OCI-LY7 (cell line): ENCODE measurements around the gene LAPTM5. TPM values are rescaled to one million over a fixed set of nuclear protein-coding genes. Genes with fewer than 3 reads are reported as not detected.
A peak's percentile ranks its signal among the peaks of the same experiment; 100 is the strongest.
"Not testable (repeated sequence)": the region's sequence is repeated elsewhere in the genome, so short reads cannot be mapped to it uniquely, and the experiment has no call there.

Experiments used
- BruUV-seq: library from RNA; stranded (reverse); fragments of 400-500 nt; replicated peaks from 2 replicates; lab custom pipeline; 2021; lab: Mats Ljungman, UMichigan
- CTCF ChIA-PET: fragments of 300-600 bp; sonication (Branson Sonifier 250); formaldehyde crosslinking; loops from one replicate; lab custom pipeline; 2022; ENCODE audit warnings: antibody characterized with exemption; ENCODE audit not compliant: unreplicated experiment; lab: Charles Lee
- POLR2A ChIA-PET: fragments of 300-600 bp; sonication (Branson Sonifier 250); formaldehyde crosslinking; loops from one replicate; lab custom pipeline; 2022; ENCODE audit warnings: antibody characterized with exemption; lab: Charles Lee
- DNase-seq: peaks from one replicate; pipeline ENCODE4 v3.0.0-alpha.2; 2015; ENCODE audit warnings: low spot score
- H2AFZ ChIP-seq: fragments of 200-600 bp; sonication (generic), shearing (Covaris generic); 2 replicates; pipeline ENCODE4 v1.6.1; 2014; ENCODE audit warnings: mild to moderate bottlenecking, antibody characterized with exemption, low read length, moderate library complexity
- H3K27ac ChIP-seq: fragments of 200-600 bp; sonication (generic); 2 replicates; pipeline ENCODE4 v1.5.1; 2014; ENCODE audit warnings: mixed run types, low read depth, mild to moderate bottlenecking, moderate library complexity, low read length, inconsistent platforms; ENCODE audit not compliant: poor library complexity, severe bottlenecking
- H3K36me3 ChIP-seq: fragments of 200-600 bp; sonication (generic); 2 replicates; pipeline ENCODE4 v1.6.1; 2014; ENCODE audit warnings: mild to moderate bottlenecking, antibody characterized with exemption, low read length, moderate library complexity, mixed read lengths; ENCODE audit not compliant: insufficient read depth
- H3K4me1 ChIP-seq: fragments of 200-600 bp; sonication (generic); 2 replicates; pipeline ENCODE4 v1.5.1; 2014; ENCODE audit warnings: mild to moderate bottlenecking, low read length; ENCODE audit not compliant: insufficient read depth, poor library complexity, severe bottlenecking
- H3K4me2 ChIP-seq: fragments of 200-600 bp; sonication (generic); 2 replicates; pipeline ENCODE4 v1.6.1; 2014; ENCODE audit warnings: mild to moderate bottlenecking, low read length
- H3K4me3 ChIP-seq: fragments of 200-600 bp; sonication (generic); 2 replicates; pipeline ENCODE4 v1.5.1; 2014; ENCODE audit warnings: mild to moderate bottlenecking, low read depth, low read length; ENCODE audit not compliant: poor library complexity, severe bottlenecking
- H3K79me2 ChIP-seq: fragments of 200-600 bp; sonication (generic); 2 replicates; pipeline ENCODE4 v1.6.1; 2016; ENCODE audit warnings: low read depth, mild to moderate bottlenecking, low read length, moderate library complexity, mixed read lengths; ENCODE audit not compliant: insufficient read depth
- H3K9me2 ChIP-seq: fragments of 200-600 bp; sonication (generic); 2 replicates; pipeline ENCODE4 v1.6.1; 2016; ENCODE audit warnings: mild to moderate bottlenecking, low read length, mixed read lengths; ENCODE audit not compliant: insufficient read depth
- H3K9me3 ChIP-seq: fragments of 200-600 bp; sonication (generic); 2 replicates; pipeline ENCODE4 v1.6.1; 2014; ENCODE audit warnings: mild to moderate bottlenecking, mixed run types, low read length, mixed read lengths
- H4K20me1 ChIP-seq: fragments of 200-600 bp; sonication (generic); 2 replicates; pipeline ENCODE4 v1.6.1; 2014; ENCODE audit warnings: mild to moderate bottlenecking, antibody characterized with exemption, low read length, moderate library complexity, mixed read lengths; ENCODE audit not compliant: insufficient read depth
- EZH2phosphoT487 ChIP-seq: fragments of 200-600 bp; sonication (generic); IDR thresholded peaks from 2 replicates; pipeline ENCODE4 v1.6.1; 2018; ENCODE audit warnings: low read depth, borderline replicate concordance, mild to moderate bottlenecking, mixed run types, antibody characterized with exemption, low read length, moderate library complexity, mixed read lengths
- intact Hi-C: fragments of 100-400 bp; cut with micrococcal nuclease; formaldehyde crosslinking; loops from one replicate; pipeline ENCODE4 v1.10.0; 2022; ENCODE audit not compliant: unreplicated experiment
- total RNA-seq, 2 experiments: library from RNA; depleted of rRNA in 1 of 2; stranded (reverse); fragments of >200 nt in 1 of 2; shearing (Covaris generic) in 1 of 2; gene quantifications; 2 replicates each; pipeline ENCODE4 v1.2.3, GENCODE V29; 2014 to 2022
- TF ChIP-seq, protein P1 (sequence below): fragments of 200-600 bp; sonication (generic); conservative IDR thresholded peaks from 2 replicates; pipeline ENCODE4 v1.5.1; 2014; ENCODE audit warnings: mild to moderate bottlenecking, antibody characterized with exemption, low read length, moderate library complexity, mixed read lengths

The LAPTM5 gene
- total RNA-seq, 2 experiments from 2014 or later, result 113 to 137 TPM

DNA sequence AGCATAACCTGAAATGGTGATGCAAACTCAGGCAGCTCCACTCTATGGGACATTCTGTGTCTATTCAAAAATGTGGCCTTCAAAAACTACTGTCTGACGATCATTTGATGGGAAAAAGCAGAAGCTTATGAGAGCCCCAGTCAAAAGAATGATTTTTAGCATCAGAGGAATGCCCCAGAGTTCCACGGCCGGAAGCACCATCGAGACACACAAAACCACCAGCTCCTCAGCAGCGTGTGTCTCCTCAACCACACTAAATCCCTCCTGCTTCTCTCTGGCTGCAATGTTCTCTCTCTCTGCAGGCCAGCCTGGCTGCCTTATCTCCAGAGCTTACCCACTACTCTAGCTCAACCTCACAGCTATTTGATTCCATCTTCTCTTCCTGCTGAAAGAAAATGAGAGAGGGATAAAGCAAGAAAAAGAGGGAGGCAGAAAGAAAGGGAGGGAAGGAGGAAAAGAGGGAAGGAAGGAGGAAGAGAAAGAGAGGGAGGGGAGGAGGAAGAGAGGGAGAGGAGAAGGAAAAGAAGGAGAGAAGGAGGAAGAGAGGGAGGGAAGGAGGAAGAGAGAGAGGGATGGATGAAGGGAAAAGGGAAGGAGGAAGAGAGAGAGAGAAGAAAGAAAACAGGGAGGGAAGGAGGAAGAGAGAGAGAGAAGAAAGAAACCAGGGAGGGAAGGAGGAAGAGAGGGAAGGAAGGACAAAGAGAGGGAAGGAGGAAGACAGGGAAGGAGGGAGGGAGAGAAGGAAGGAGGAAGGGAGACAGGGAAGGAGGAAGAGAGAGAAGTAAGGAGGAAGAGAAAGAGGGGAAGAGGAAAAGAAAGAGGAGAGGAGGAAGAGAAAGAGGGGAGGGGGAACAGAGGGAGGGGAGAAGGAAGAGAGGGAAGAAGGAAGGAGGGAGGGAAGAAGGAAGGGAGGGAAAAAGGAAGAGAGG is 33.5 kb upstream of the LAPTM5 start:
- no peaks in the 10 kb centered on the region for H3K79me2 ChIP-seq
- CTCF ChIA-PET, result interaction anchor here (0.6 kb wide), 1 partner anchor 1609 kb away, joined by 5 read pairs; the partner anchor contains the start of gene SRSF4
- H3K9me2 ChIP-seq, result no peaks in the 10 kb centered on the region
- TF ChIP-seq, protein P1, sequence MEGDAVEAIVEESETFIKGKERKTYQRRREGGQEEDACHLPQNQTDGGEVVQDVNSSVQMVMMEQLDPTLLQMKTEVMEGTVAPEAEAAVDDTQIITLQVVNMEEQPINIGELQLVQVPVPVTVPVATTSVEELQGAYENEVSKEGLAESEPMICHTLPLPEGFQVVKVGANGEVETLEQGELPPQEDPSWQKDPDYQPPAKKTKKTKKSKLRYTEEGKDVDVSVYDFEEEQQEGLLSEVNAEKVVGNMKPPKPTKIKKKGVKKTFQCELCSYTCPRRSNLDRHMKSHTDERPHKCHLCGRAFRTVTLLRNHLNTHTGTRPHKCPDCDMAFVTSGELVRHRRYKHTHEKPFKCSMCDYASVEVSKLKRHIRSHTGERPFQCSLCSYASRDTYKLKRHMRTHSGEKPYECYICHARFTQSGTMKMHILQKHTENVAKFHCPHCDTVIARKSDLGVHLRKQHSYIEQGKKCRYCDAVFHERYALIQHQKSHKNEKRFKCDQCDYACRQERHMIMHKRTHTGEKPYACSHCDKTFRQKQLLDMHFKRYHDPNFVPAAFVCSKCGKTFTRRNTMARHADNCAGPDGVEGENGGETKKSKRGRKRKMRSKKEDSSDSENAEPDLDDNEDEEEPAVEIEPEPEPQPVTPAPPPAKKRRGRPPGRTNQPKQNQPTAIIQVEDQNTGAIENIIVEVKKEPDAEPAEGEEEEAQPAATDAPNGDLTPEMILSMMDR, result no peak
- TF ChIP-seq EZH2phosphoT487, result no peak
- DNase-seq, result peak; percentile 42
- no peaks in the 10 kb centered on the region for H3K9me3 ChIP-seq
- no peaks in the 10 kb centered on the region for H3K36me3 ChIP-seq
- no peak overlapping the region for H3K27ac ChIP-seq
- 0 out of 2 replicates have a peak overlapping the region, but pooled peaks have one; percentile 1 for H3K4me2 ChIP-seq
- no peak overlapping the region for H3K4me3 ChIP-seq
- no peaks in the 10 kb centered on the region for H4K20me1 ChIP-seq
- POLR2A ChIA-PET, result interaction anchor here (0.6 to 0.7 kb wide), 4 partner anchors 11 to 303 kb away, joined by 3 to 4 read pairs (median 4); no protein-coding TSS in a partner anchor
- no TSS peak for BruUV-seq
- H3K4me1 ChIP-seq, result peaks cover 8% of the 10 kb centered on the region
- H2AFZ ChIP-seq, result no peak overlapping the region
- intact Hi-C loops, result no loop called here

DNA sequence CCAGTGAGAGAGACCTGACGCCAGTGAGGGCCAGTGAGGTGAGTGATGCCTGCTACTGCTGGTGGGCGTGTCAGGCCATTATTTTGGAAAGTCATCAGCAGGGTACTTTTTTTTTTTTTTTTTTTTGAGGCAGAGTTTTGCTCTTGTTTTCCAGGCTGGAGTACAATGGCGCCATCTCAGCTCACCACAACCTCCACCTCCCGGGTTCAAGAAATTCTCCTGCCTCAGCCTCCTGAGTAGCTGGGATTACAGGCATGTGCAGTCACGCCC is 32.6 kb upstream of the LAPTM5 start:
- CTCF ChIA-PET, BruUV-seq, H2AFZ ChIP-seq, H3K9me2 ChIP-seq, H3K27ac ChIP-seq, H3K4me2 ChIP-seq, H3K4me3 ChIP-seq, H3K4me1 ChIP-seq, H3K36me3 ChIP-seq, H3K79me2 ChIP-seq, intact Hi-C loops, DNase-seq, H4K20me1 ChIP-seq, H3K9me3 ChIP-seq: not testable (repeated sequence)
- POLR2A ChIA-PET, result interaction anchor here (0.6 to 0.7 kb wide), 3 partner anchors 26 to 152 kb away, joined by 3 to 4 read pairs (median 4); no protein-coding TSS in a partner anchor

- Histone ChIP-seq H2AFZ (no peak overlapping the region), H3K36me3 (no peaks in the 10 kb centered on the region), H3K9me2 (no peaks in the 10 kb centered on the region), H3K4me2 (no peak overlapping the region), H3K79me2 (no peaks in the 10 kb centered on the region), H4K20me1 (no peaks in the 10 kb centered on the region), H3K27ac (no peak overlapping the region), H3K4me1 (peaks cover 8% of the 10 kb centered on the region), H3K9me3 (no peaks in the 10 kb centered on the region), H3K4me3 (no peak overlapping the region)
- no peak for DNase-seq
- no peak for TF ChIP-seq EZH2phosphoT487
- TF ChIP-seq, protein P1, result no peak
- BruUV-seq, result no TSS peak
- ChIA-PET POLR2A (interaction anchor here (0.6 kb wide), 1 partner anchor 26 kb away, joined by 3 read pairs; no protein-coding TSS in a partner anchor), CTCF (no interaction called here)
- intact Hi-C loops, result no loop called here
Measured at GRCh38 chr1:30789388-30790255, 32.0 kb upstream of the LAPTM5 start.
